Erythroblast (primary cell): Measurements from ENCODE around the gene NHSL2.

ENCODE experiments used
- GATA1 ChIP-seq: IDR thresholded peaks from 2 replicates; pipeline ENCODE4 v1.6.1; 2011; ENCODE audit warnings: low read depth, mild to moderate bottlenecking, control low read depth, low read length, moderate library complexity
- POLR2A ChIP-seq: IDR thresholded peaks from 2 replicates; pipeline ENCODE4 v1.6.1; 2011; ENCODE audit warnings: mild to moderate bottlenecking, low read length

DNA sequence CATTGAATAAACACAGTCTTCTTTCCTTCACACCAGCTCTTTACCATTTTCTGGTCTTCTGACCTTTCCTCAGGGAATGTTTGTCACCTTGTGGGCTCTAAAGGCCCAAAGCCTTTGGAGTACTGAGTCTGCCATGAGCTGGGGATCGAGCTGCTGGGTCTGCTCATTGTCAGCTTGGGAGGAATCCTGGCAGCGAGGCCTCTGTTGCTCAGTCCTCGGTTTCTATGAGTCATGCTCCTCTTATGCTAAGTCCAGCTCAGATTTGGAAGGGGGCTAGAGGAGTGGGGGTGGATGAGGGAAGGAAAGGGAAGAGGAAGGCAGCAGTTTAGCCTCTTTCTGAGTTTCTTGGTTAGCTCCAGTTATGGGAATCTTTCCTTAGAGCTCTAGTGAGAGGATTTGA, 31.1 kb downstream of the NHSL2 start:
- TF ChIP-seq POLR2A, result no peak
- TF ChIP-seq GATA1, result no peak
